MM.1S (cell line): ENCODE results near the gene C9.

ENCODE experiments used
- DNase-seq: peaks from one replicate; pipeline ENCODE4 v3.0.0-alpha.2; 2015
- H2AFZ ChIP-seq: fragments of 300-600 bp; sonication (generic); 2 replicates; pipeline ENCODE4 v1.6.0; 2016; ENCODE audit warnings: antibody characterized with exemption, low read length
- H3F3A ChIP-seq: fragments of 300-600 bp; sonication (generic); 2 replicates; pipeline ENCODE4 v1.6.1; 2016; ENCODE audit warnings: mild to moderate bottlenecking, antibody characterized with exemption, low read length, moderate library complexity, mixed read lengths; ENCODE audit not compliant: insufficient read depth
- H3K27ac ChIP-seq: fragments of 300-600 bp; sonication (generic); 2 replicates; pipeline ENCODE4 v1.5.1; 2016; ENCODE audit warnings: mild to moderate bottlenecking, low read length
- H3K27me3 ChIP-seq: fragments of 300-600 bp; sonication (generic); replicated peaks from 2 replicates; pipeline ENCODE4 v1.6.0; 2016; ENCODE audit warnings: low read length; ENCODE audit not compliant: insufficient read depth
- H3K36me3 ChIP-seq: fragments of 300-600 bp; sonication (generic); replicated peaks from 2 replicates; pipeline ENCODE4 v1.6.1; 2016; ENCODE audit warnings: mild to moderate bottlenecking, low read length, mixed read lengths; ENCODE audit not compliant: insufficient read depth
- H3K4me1 ChIP-seq: fragments of 300-600 bp; sonication (generic); 2 replicates; pipeline ENCODE4 v1.6.1; 2016; ENCODE audit warnings: low read length, mixed read lengths
- H3K4me2 ChIP-seq: fragments of 300-600 bp; sonication (generic); 2 replicates; pipeline ENCODE4 v1.6.0; 2016; ENCODE audit warnings: low read depth, low read length
- H3K4me3 ChIP-seq: fragments of 300-600 bp; sonication (generic); 2 replicates; pipeline ENCODE4 v1.5.1; 2016; ENCODE audit warnings: low read length, mixed read lengths
- H3K79me2 ChIP-seq: fragments of 300-600 bp; sonication (generic); 2 replicates; pipeline ENCODE4 v1.6.1; 2016; ENCODE audit warnings: mixed run types, low read length, mixed read lengths
- H3K9ac ChIP-seq: fragments of 300-600 bp; sonication (generic); 2 replicates; pipeline ENCODE4 v1.6.1; 2016; ENCODE audit warnings: low read length, mixed read lengths
- H3K9me2 ChIP-seq: fragments of 300-600 bp; sonication (generic); replicated peaks from 2 replicates; pipeline ENCODE4 v1.6.1; 2016; ENCODE audit warnings: mild to moderate bottlenecking, low read length, mixed read lengths; ENCODE audit not compliant: insufficient read depth
- H3K9me3 ChIP-seq: fragments of 300-600 bp; sonication (generic); replicated peaks from 2 replicates; pipeline ENCODE4 v1.6.1; 2016; ENCODE audit warnings: mild to moderate bottlenecking, low read length, mixed read lengths; ENCODE audit not compliant: insufficient read depth
- H4K20me1 ChIP-seq: fragments of 300-600 bp; sonication (generic); 2 replicates; pipeline ENCODE4 v1.6.1; 2016; ENCODE audit warnings: mild to moderate bottlenecking, low read length, moderate library complexity, mixed read lengths; ENCODE audit not compliant: insufficient read depth
- CTCF ChIP-seq: fragments of 300-600 bp; sonication (generic); IDR thresholded peaks from 2 replicates; pipeline ENCODE4 v1.5.1; 2016; ENCODE audit warnings: antibody characterized with exemption, low read length, mixed read lengths
- EZH2 ChIP-seq: fragments of 300-600 bp; sonication (generic); optimal IDR thresholded peaks from 2 replicates; pipeline ENCODE3; 2017; ENCODE audit warnings: low read depth, mild to moderate bottlenecking, antibody characterized with exemption, low read length, mixed read lengths
- EZH2phosphoT487 ChIP-seq: fragments of 300-600 bp; sonication (generic); IDR thresholded peaks from 2 replicates; pipeline ENCODE4 v1.6.1; 2018; ENCODE audit warnings: antibody characterized with exemption, low read length

C9 gene

GRCh38 chr5:39399135-39400036 lies 35.1 kb upstream of the C9 start:
- peaks cover 8% of the 10 kb centered on the region; the same call in 1 of the 2 replicates for H3K4me1 ChIP-seq
- peak overlapping the region; percentile 6; the same call in 1 of the 2 replicates for H3K27ac ChIP-seq
- no peak overlapping the region for H3K4me3 ChIP-seq
- H3K36me3 ChIP-seq = no peaks in the 10 kb centered on the region
- H3K9ac ChIP-seq = no peak overlapping the region
- H3K79me2 ChIP-seq = no peaks in the 10 kb centered on the region
- no peak overlapping the region for H2AFZ ChIP-seq
- peak overlapping the region; percentile 23; the same call in 1 of the 2 replicates for H3K4me2 ChIP-seq
- no peaks in the 10 kb centered on the region for H4K20me1 ChIP-seq
- no peaks in the 10 kb centered on the region for H3K9me2 ChIP-seq
- H3F3A ChIP-seq = no peaks in the 10 kb centered on the region
- DNase-seq = no peak
- no peaks in the 10 kb centered on the region for H3K9me3 ChIP-seq
- TF ChIP-seq EZH2 (no peak), CTCF (no peak), EZH2phosphoT487 (no peak)
- H3K27me3 ChIP-seq = no peaks in the 10 kb centered on the region

GRCh38 chr5:39396843-39397242 lies 32.5 kb upstream of the C9 start:
- Histone ChIP-seq H3K4me3 (no peak overlapping the region), H3K9me2 (no peaks in the 10 kb centered on the region), H2AFZ (no peak overlapping the region), H3K9ac (no peak overlapping the region), H3K4me1 (peaks cover 8% of the 10 kb centered on the region; the same call in 1 of the 2 replicates), H3F3A (no peaks in the 10 kb centered on the region), H4K20me1 (no peaks in the 10 kb centered on the region), H3K27me3 (no peaks in the 10 kb centered on the region), H3K4me2 (no peak overlapping the region), H3K27ac (no peak overlapping the region), H3K9me3 (no peaks in the 10 kb centered on the region), H3K36me3 (no peaks in the 10 kb centered on the region), H3K79me2 (no peaks in the 10 kb centered on the region)
- no peak for DNase-seq
- TF ChIP-seq CTCF = no peak
- TF ChIP-seq EZH2phosphoT487 = no peak
- TF ChIP-seq EZH2 = no peak

- no peaks in the 10 kb centered on the region for H3K27me3 ChIP-seq
- no peaks in the 10 kb centered on the region for H3K36me3 ChIP-seq
- no peak overlapping the region for H3K4me3 ChIP-seq
- no peaks in the 10 kb centered on the region for H3K9me2 ChIP-seq
- H3F3A ChIP-seq = no peaks in the 10 kb centered on the region
- no peak overlapping the region for H3K4me2 ChIP-seq
- TF ChIP-seq CTCF = no peak
- TF ChIP-seq EZH2 = no peak
- TF ChIP-seq EZH2phosphoT487 = no peak
- peaks cover 8% of the 10 kb centered on the region; the same call in 1 of the 2 replicates for H3K4me1 ChIP-seq
- no peak overlapping the region for H3K27ac ChIP-seq
- H3K9me3 ChIP-seq = no peaks in the 10 kb centered on the region
- no peak for DNase-seq
- no peak overlapping the region for H2AFZ ChIP-seq
- H3K9ac ChIP-seq = no peak overlapping the region
- H4K20me1 ChIP-seq = no peaks in the 10 kb centered on the region
- no peaks in the 10 kb centered on the region for H3K79me2 ChIP-seq
Measured at GRCh38 chr5:39395521-39395920, 31.2 kb upstream of the C9 start.
